Activated CD8-positive, alpha-beta memory T cell treated with anti-CD3 and anti-CD28 coated beads for 48 hours (primary cell): ENCODE results near the gene GNPTAB.
A peak's percentile ranks its signal among the peaks of the same experiment; 100 is the strongest.
"Not testable (repeated sequence)": the region's sequence is repeated elsewhere in the genome, so short reads cannot be mapped to it uniquely, and the experiment has no call there.

Source experiments
- DNase-seq, 3 experiments: peaks; one replicate each; pipeline ENCODE4 v3.0.0-alpha.2; 2020; ENCODE audit warnings: low read depth in 2 of 3, low spot score in 2 of 3

GNPTAB gene

GRCh38 chr12:101854747-101855146 is 24.0 kb upstream of the GNPTAB start:
- no peak for DNase-seq

DNA sequence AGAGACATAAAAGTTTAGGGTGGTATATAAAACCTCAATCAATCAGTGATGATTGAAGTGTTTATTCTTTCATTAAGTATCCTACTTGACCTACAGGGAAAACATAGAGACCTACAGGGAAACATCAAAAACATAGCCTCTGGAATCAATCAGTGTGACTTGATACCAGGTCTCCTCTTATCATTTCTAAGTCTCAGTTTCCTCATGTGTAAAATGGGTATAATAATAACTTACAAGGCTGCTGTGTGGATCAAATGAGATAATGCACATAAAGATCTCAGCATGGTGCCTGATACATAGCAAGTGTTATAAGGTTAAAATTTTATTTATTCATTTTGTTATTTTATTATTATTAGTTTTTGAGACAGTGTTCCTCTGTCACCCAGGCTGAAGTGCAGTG is 22.2 kb upstream of the GNPTAB start:
- no peak for DNase-seq

DNA sequence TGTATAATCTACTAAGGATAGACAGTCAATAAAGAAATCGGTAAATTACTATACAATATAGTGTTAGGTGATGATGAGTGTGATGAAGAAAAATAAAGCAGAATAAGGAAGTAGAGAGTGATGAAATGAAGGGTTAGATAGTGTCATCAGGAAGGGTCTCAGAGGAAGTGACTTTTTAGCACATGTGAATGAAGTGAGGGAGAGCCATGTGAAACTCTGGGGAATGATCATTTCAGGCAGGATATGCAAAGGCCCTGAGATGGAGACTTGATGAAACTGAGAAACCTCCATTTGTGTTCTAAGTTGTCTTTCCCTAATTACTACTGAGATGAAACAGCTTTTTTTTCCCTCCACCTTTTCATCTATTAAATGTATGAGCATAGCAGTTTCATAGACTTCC is 19.4 kb upstream of the GNPTAB start:
- no peak for DNase-seq

DNA sequence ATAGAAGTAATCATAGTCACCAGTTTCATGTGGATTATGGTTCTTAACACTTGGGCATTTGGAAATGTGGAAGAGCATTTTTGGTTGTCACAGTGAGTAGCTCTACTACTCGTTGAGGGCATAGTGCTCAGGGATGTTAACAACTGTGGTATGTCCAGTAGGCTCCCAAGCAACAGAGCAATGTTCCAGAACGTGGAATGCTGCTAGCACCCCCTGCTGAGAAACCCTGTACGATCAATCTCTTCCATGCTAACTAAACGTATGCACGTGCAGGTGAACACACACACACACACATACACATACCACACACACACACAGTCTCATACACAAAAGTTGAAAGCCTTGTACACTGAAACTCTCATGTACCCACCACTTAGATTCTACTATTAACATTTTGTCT is 16.6 kb upstream of the GNPTAB start:
- no peak for DNase-seq

- DNase-seq, result no peak
Measured at GRCh38 chr12:101845137-101845711, 14.5 kb upstream of the GNPTAB start.

DNA sequence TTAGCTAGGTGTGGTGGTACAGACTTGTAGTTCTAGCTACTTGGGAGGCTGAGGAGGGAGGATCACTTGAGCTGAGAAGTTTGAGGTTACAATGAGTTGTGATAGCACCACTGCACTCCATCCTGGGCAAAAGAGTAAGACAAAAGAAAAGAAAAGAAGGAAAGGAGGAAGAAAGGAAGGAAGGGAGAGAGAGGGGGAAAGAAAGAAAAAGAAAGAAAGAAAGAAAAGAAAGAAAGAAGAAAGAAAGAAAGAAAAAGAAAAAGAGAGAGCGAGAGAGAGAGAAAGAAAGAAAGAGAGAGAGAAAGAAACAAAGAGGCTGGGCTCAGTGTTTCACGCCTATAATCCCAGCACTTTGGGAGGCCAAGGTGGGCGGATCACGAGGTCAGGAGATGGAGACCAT is 10.3 kb upstream of the GNPTAB start:
- DNase-seq, result no peak

DNA sequence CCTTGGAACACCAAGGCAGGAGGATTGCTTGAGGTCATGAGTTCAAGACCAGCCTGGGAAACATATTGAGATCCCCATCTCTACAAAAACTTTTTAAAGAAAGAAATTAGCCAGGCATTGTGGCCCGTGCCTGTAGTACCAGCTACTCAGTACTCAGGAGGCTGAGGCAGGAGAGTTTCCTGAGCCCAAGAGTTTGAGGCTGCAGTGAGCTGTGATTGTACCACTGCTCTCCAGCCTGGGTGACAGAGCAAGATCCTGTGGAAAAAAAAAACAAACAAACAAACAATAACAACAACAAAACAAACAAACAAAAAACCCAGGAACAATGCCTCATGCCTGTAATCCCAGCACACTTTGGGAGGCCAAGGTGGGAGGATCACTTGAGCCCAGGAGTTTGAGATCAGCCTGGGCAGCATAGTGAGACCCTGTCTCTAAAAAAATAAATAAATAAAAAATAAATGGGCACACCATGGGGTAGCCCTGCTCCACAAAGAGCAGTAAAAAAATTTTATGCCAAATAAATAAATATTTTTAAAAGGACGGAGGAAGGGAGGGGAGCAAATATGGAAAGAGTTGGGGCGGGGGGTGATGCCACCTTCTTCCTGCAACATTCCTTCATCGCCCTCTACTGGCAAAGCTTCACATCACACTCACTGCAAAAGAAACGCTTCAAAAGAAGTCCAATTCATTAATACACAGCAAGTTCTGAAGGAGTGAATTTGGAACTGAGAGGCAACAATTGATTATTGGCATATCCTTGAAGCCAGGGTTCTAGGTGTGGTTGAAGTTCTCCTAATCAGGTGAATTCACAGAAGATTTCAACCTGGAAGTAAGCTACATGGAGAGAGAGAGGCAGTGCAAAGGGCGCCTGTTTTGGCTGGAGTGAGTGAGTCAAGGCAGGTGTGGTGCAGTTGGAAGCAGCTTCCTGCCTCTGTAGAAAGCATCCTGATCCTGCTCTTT is 8.8 kb upstream of the GNPTAB start:
- DNase-seq, result peak in 2 of 3 experiments; percentile 27 to 35

DNA sequence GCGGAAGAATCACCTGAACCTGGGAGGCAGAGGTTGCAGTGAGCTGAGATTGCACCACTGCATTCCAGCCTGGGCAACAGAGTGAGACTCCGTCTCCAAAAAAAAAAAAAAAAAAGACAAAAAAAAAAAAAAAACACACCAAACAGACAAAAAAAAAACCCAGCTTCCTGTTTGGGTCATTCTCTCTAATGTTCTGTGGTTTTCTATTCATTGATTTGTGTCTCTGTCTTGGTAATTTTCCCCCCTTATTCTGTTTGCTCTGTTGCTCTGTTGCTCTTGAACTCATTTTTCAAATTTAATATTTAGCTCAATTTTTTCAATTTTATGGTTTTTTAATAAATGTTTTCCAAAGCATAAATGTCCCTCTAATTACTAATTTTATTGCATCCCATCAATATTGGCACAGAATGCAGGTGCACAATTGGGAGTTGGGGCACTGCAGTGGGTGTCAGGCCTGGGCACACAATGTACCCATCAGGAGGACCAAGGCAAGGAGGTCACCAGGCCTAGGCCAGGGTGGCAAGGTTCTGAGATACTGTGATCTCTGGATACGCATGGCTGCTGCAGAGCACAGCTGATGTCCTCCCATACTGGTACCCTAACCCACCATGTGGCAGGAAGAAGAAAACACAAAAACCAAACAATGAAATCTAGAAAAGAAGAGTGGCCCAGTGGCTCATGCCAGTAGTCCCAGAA is 8.0 kb upstream of the GNPTAB start:
- DNase-seq, result no peak

GRCh38 chr12:101832030-101832429 is 1.3 kb upstream of the GNPTAB start:
- no peak for DNase-seq

- no peak for DNase-seq
Measured at GRCh38 chr12:101829639-101830366, 956 bp downstream of the GNPTAB start.

DNA sequence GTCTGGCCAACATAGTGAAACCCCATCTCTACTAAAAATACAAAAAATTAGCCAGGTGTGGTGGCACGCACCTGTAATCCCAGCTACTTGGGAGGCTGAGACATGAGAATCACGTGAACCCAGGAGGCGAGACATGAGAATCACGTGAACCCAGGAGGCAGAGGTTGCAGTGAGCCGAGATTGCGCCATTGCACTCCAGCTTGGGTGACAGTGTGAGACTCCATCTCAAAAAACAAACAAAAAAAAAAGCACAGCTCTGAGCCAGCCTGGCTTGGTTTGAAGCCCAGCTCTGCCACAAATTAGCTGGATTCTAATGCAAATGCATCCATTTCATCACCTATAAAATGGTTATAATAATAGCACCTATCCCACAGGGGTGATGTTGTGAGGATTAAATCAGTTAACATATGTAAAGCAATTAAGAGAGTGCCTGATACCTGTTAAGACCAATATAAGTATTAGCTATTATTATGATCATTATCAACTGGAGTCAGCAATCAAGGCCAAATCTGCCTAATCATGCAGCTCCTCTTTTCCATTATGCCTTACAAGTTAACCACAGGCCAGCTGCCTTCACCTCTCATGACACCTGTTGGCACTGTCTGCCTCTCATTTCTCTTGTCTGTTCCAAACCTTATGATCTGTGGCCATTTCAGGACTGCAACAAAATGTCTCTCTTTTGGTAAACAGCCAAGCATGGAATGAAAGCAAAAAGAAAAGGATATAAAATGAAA is 2.1 kb downstream of the GNPTAB start:
- DNase-seq, result no peak

DNA sequence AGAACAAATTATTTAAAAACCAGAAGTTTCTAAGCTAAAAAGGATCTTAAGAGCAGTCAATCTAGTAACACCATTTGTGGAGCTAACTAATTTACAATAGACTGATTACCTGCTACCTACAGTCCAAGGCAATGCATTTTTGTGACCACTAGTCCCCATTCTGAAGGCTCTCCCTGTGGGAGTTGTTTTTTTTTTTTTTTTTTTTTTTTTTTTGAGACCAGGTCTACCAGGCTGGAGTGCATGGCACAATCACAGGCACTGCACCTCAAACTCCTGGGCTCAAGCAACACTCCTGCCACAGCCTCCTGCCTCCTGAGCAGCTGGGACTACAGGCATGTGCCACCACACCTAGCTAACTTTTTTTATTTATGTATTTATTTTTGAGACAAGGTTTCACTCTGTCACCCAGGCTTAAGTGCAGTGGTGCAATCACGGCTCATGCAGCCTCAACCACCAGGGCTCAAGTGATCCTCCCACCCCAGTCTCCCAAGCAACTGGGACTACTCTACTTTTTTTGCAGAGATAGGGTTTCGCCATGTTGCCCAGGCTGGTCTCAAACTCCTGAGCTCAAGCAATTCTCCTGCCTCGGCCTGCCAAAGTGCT is 3.9 kb downstream of the GNPTAB start:
- no peak for DNase-seq

GRCh38 chr12:101824831-101825230 is 5.9 kb downstream of the GNPTAB start:
- no peak for DNase-seq

DNA sequence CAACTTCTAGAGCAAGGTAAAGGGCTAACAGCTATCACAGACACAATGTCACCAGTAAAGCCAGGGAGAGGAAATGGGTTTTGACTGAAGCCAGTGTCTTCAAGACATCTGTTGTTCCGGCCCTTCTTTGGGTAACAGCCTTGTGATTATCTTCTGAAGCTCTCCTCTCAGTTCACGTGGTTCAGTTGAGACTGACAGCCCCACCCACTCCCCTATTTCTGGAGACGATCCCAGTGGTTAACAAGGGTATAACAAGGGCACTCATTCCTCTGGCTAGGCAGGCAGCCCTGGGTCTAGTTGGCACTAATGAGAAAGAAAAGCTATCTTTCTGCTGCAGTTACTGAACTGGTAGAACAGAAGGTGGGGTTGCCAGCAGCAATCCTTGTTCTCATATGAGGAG is 6.9 kb downstream of the GNPTAB start:
- DNase-seq, result peak in 1 of 3 experiments; percentile 18

DNA sequence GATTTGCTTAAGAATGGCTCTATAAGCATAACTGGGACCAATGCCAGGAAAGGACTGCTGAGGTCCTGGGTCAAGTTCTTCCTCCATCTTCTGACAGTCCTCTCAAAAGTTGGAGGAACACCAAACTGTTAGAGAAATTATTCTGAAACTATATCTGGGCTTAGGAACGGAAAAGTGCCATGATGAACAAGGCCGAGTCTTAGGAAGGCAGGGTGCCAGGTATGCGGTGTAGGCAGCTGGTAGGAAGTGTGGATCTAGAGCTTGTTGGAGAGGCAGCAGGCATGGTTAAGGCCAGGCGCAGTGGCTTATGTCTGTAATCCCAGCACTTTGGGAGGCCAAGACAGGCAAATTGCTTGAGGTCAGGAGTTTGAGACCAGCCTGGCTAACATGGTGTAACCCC is 7.7 kb downstream of the GNPTAB start:
- no peak for DNase-seq

GRCh38 chr12:101819467-101819866 is 11.3 kb downstream of the GNPTAB start:
- no peak for DNase-seq

- not testable (repeated sequence) for DNase-seq
Measured at GRCh38 chr12:101818689-101819088, 12.1 kb downstream of the GNPTAB start.

GRCh38 chr12:101813117-101813516 is 17.6 kb downstream of the GNPTAB start:
- no peak for DNase-seq

DNA sequence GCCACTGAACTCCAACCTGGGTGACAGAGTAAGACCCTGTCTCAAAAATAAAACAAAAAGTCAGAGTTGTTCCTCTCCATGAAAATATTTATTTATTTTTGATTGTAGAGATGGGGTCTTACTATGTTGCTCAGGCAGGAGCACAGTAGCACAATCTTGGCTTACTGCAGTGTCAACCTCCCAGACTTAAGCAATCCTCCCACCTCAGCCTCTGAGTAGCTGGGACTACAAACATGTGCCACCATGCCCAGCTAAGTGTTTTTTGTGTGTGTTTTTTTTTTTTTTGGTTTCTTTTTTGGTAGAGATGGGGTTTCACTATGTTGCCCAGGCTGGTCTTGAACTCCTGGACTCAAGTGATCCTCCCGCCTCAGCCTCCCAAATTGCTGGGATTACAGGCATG is 18.0 kb downstream of the GNPTAB start:
- DNase-seq, result not testable (repeated sequence)

DNA sequence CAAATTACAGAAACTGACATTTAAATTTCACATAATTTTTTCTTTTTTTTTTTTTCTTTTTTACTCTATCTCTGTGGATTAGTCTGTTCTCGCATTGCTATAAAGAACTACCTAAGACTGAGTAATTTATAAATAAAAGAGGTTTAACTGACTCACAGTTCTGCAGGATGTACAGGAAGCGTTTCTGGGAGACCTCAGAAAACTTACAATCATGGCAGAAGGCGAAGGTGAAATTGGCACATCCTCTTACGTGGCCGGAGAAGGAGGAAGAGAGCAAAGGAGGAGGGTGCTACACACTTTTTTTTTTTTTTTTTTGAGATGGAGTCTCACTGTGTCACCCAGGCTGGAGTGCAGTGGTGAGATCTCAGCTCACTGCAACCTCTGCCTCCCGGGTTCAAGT is 19.4 kb downstream of the GNPTAB start:
- DNase-seq, result not testable (repeated sequence)
